GM18505 (cell line): ENCODE measurements around the gene KLK14.

ENCODE experiments used
- ATAC-seq: cut with Tn5 transposase; IDR thresholded peaks from one replicate; pipeline ENCODE4 v1.9.1; 2021; ENCODE audit not compliant: unreplicated experiment
- POLR2A ChIP-seq: IDR thresholded peaks from 4 replicates; pipeline ENCODE4 v1.6.1; 2011; ENCODE audit warnings: borderline replicate concordance; ENCODE audit not compliant: insufficient read depth, insufficient read length; ENCODE audit errors: extremely low read depth

The KLK14 gene

GRCh38 chr19:51070334-51071094, 12.2 kb downstream of the KLK14 start:
- no peak for ATAC-seq
- TF ChIP-seq POLR2A, result no peak

GRCh38 chr19:51066393-51067186, 16.1 kb downstream of the KLK14 start:
- ATAC-seq, result no peak
- no peak for TF ChIP-seq POLR2A

- TF ChIP-seq POLR2A, result no peak
- no peak for ATAC-seq
Measured at GRCh38 chr19:51065221-51065960, 17.3 kb downstream of the KLK14 start.

- no peak for ATAC-seq
- TF ChIP-seq POLR2A, result no peak
Measured at GRCh38 chr19:51064534-51065220, 18.0 kb downstream of the KLK14 start, which contains the start of gene KLK13. Gene KLK13, minus strand, starts transcription at chr19:51065092. Its CDS starts 25 bp downstream, at chr19:51065067.

GRCh38 chr19:51063664-51064063, 19.0 kb downstream of the KLK14 start:
- ATAC-seq, result no peak
- no peak for TF ChIP-seq POLR2A

- no peak for TF ChIP-seq POLR2A
- ATAC-seq, result no peak
Measured at GRCh38 chr19:51060973-51061372, 21.7 kb downstream of the KLK14 start.

- TF ChIP-seq POLR2A, result no peak
- ATAC-seq, result no peak
Measured at GRCh38 chr19:51060336-51060735, 22.4 kb downstream of the KLK14 start.

- ATAC-seq, result no peak
- no peak for TF ChIP-seq POLR2A
Measured at GRCh38 chr19:51059715-51060114, 23.0 kb downstream of the KLK14 start.

- TF ChIP-seq POLR2A, result no peak
- no peak for ATAC-seq
Measured at GRCh38 chr19:51055866-51056265, 26.8 kb downstream of the KLK14 start.

GRCh38 chr19:51047031-51047335, 35.7 kb downstream of the KLK14 start:
- no peak for ATAC-seq
- TF ChIP-seq POLR2A, result no peak

GRCh38 chr19:51044327-51044726, 38.4 kb downstream of the KLK14 start:
- ATAC-seq, result no peak
- TF ChIP-seq POLR2A, result no peak

- no peak for ATAC-seq
- no peak for TF ChIP-seq POLR2A
Measured at GRCh38 chr19:51043497-51043896, 39.2 kb downstream of the KLK14 start.

- ATAC-seq, result no peak
- no peak for TF ChIP-seq POLR2A
Measured at GRCh38 chr19:51040151-51040550, 42.5 kb downstream of the KLK14 start.
